LoVo (cell line): ENCODE measurements around the gene GLUL.

Experiments used
- DNase-seq: peaks from one replicate; pipeline ENCODE4 v3.0.0-alpha.2; 2016; ENCODE audit warnings: low spot score

The GLUL gene

GRCh38 chr1:182391362-182392049 lies at the start of gene GLUL:
Gene GLUL, minus strand, starts transcription at chr1:182391790. Its CDS starts 3,053 bp downstream, at chr1:182388737.
- DNase-seq, result peak; percentile 82

- DNase-seq, result no peak
These were observed 46.7 kb upstream of the GLUL start for GRCh38 chr1:182438326-182438725.

- no peak for DNase-seq
These were observed 42.0 kb upstream of the GLUL start for GRCh38 chr1:182433580-182433979.

GRCh38 chr1:182431278-182431677 lies 39.7 kb upstream of the GLUL start:
- DNase-seq, result no peak

- DNase-seq, result no peak
These were observed 38.9 kb upstream of the GLUL start for GRCh38 chr1:182430263-182431068.

GRCh38 chr1:182428043-182428442 lies 36.5 kb upstream of the GLUL start:
- DNase-seq, result no peak

- no peak for DNase-seq
These were observed 35.1 kb upstream of the GLUL start for GRCh38 chr1:182426442-182427430.

GRCh38 chr1:182415789-182416188 lies 24.2 kb upstream of the GLUL start:
- DNase-seq, result no peak

- DNase-seq, result no peak
These were observed 22.4 kb upstream of the GLUL start for GRCh38 chr1:182413969-182414368.

- no peak for DNase-seq
These were observed 21.9 kb upstream of the GLUL start for GRCh38 chr1:182413486-182413885.

- DNase-seq, result no peak
These were observed 19.2 kb upstream of the GLUL start for GRCh38 chr1:182410620-182411273.

GRCh38 chr1:182410138-182410537 lies 18.5 kb upstream of the GLUL start:
- no peak for DNase-seq

- no peak for DNase-seq
These were observed 17.0 kb upstream of the GLUL start for GRCh38 chr1:182408435-182409075.

GRCh38 chr1:182407724-182408123 lies 16.1 kb upstream of the GLUL start:
- no peak for DNase-seq

GRCh38 chr1:182406012-182406411 lies 14.4 kb upstream of the GLUL start:
- DNase-seq, result no peak

- no peak for DNase-seq
These were observed 14.0 kb upstream of the GLUL start for GRCh38 chr1:182405578-182405977.

- no peak for DNase-seq
These were observed 13.2 kb upstream of the GLUL start for GRCh38 chr1:182404781-182405180.

GRCh38 chr1:182400567-182400966 lies 9.0 kb upstream of the GLUL start, which contains the start of gene TEDDM1:
Gene TEDDM1, minus strand, starts transcription at chr1:182400667. Its CDS starts 182 bp downstream, at chr1:182400485.
- DNase-seq, result no peak

GRCh38 chr1:182397653-182398393 lies 6.2 kb upstream of the GLUL start:
- no peak for DNase-seq

GRCh38 chr1:182395906-182396305 lies 4.3 kb upstream of the GLUL start:
- no peak for DNase-seq
